HUES64 (cell line): ENCODE data around the gene ADAMTS4.

Experiments used
- H3K27ac ChIP-seq: 2 replicates; pipeline ENCODE4 v1.7.0; 2013; ENCODE audit warnings: low read depth, low read length, inconsistent platforms
- H3K27me3 ChIP-seq: 2 replicates; pipeline ENCODE4 v1.6.1; 2013; ENCODE audit warnings: mild to moderate bottlenecking, low read length; ENCODE audit not compliant: insufficient read depth
- H3K36me3 ChIP-seq: 2 replicates; pipeline ENCODE4 v1.6.1; 2013; ENCODE audit warnings: mild to moderate bottlenecking, low read length; ENCODE audit not compliant: insufficient read depth
- H3K4me1 ChIP-seq: 2 replicates; pipeline ENCODE4 v1.6.1; 2013; ENCODE audit warnings: mild to moderate bottlenecking, low read length, moderate library complexity; ENCODE audit not compliant: insufficient read depth
- H3K4me3 ChIP-seq: 2 replicates; pipeline ENCODE4 v1.5.1; 2013; ENCODE audit warnings: mild to moderate bottlenecking, low read length, moderate library complexity
- H3K9ac ChIP-seq: 2 replicates; pipeline ENCODE4 v1.6.1; 2013; ENCODE audit warnings: mild to moderate bottlenecking, low read depth, low read length
- H3K9me3 ChIP-seq: 2 replicates; pipeline ENCODE4 v1.6.1; 2013; ENCODE audit warnings: low read depth, low read length; ENCODE audit not compliant: insufficient read depth
- WGBS: fragments of 150-250, 120-280 bp; methylation state at CpG from one replicate; pipeline ENCODE4 v1.1.7; 2013; ENCODE audit warnings: missing lambda C conversion rate; 5-methylcytosine and 5-hydroxymethylcytosine counted together

The ADAMTS4 gene

DNA sequence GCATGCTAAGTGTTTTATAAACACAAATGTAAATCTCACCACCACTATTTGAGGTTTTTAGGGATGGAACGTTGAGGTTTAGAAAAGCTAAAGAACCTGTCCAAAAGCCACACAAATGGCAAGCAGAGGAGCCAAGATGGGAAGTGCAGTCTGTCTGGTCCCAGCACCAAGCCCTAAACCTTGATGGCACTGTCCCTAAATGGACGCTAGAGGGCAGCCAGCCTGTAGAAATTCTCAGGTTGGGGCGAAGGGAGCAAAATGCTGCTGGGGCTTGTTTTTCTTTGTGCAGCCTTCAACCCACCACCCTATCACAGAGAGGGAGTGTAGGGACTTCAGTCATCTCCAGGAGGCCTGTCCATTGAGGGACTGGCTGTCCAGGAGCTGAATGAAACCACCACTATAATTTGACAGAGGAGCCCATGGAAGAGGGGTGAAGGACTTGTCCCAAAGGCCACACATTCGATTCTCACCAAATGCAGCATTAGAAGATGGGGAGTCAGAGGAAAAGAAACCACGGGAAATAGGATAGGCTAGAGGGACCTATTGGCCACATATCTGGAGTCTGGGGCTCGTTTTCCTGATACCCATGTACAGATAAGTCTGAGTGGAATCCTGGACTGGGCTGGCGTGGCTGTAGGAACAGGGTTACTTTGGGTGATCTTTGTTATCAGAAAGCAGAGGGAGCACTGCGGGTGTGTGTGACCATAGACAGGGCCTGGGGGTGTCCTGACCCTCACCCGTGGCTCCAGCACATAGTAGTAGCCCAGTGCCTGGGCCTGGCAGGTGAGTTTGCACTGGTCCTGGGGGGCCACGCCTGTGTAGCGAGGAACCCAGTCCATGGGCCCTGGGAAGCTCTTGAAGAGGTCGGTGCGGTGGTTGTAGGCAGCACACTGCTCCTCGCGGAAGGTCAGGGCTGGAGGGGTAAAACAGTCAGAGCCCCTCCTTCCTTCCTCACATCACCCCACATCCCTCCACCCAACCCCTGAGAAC is 6.1 kb downstream of the ADAMTS4 start:
- H3K9me3 ChIP-seq = no peaks in the 10 kb centered on the region
- H3K27ac ChIP-seq = no peak overlapping the region
- peaks cover 29% of the 10 kb centered on the region; the same call in 1 of the 2 replicates for H3K36me3 ChIP-seq
- 76% methylated on average over 14 of the region's 15 CpGs for WGBS
- H3K4me3 ChIP-seq = no peak overlapping the region
- H3K27me3 ChIP-seq = no peaks in the 10 kb centered on the region
- peaks cover 15% of the 10 kb centered on the region for H3K4me1 ChIP-seq
- no peak overlapping the region for H3K9ac ChIP-seq

DNA sequence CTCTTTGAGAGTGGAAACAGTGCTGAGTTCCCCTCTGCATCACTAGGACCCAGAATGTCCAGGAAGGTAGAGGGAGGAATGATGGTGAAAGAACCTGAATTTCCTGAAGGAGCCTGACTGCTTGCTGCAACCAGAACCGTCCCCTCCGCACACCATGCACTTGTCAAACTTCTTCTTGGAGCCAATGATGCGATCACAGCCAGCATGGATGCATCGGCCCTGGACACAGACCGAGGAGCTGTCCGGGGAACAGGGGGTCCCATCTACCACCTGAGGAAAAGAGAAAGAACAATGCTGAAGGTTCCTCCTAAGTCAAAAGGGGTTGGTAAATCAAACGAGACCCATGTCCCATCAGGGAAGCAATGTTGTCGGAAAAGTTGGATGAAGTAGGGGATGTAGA is 6.9 kb downstream of the ADAMTS4 start:
- Histone ChIP-seq H3K9me3 (no peaks in the 10 kb centered on the region), H3K4me3 (no peak overlapping the region), H3K4me1 (peaks cover 8% of the 10 kb centered on the region), H3K9ac (no peak overlapping the region), H3K27ac (no peak overlapping the region), H3K27me3 (no peaks in the 10 kb centered on the region), H3K36me3 (peaks cover 29% of the 10 kb centered on the region; the same call in 1 of the 2 replicates)
- WGBS = 86% methylated on average over 8 of the region's 8 CpGs

DNA sequence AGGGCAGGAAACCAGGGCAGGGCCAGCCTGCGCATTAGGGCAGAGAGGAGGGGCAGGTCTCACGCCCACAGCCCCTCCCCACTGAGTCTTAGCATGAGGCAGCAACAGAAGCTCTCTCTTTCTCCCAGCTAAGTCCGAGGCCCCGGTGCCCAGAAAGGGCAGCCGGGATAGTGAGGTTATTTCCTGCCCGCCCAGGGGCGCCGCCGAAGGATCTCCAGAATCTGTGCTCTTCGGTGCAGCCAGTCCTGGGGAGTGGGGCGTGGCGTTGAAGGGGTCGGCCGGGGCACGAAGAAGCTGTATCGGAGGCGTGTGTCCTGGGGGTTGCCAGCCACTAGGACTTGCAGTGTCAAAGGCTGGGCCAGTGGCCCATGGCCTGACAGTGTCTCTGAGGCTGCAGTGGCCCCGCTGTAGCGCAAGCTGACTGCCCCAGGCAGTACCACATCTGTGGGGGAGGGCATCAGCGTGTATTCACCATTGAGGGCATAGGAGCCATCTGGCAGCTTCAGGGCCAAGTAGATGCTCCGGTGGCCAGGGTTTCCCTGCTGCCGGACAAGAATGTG is 7.8 kb downstream of the ADAMTS4 start:
- no peaks in the 10 kb centered on the region for H3K9me3 ChIP-seq
- H3K4me3 ChIP-seq = no peak overlapping the region
- H3K27me3 ChIP-seq = no peaks in the 10 kb centered on the region
- H3K36me3 ChIP-seq = peaks cover 29% of the 10 kb centered on the region; the same call in 1 of the 2 replicates
- H3K4me1 ChIP-seq = no peaks in the 10 kb centered on the region
- no peak overlapping the region for H3K27ac ChIP-seq
- H3K9ac ChIP-seq = no peak overlapping the region
- 77% methylated on average over 22 of the region's 22 CpGs for WGBS

DNA sequence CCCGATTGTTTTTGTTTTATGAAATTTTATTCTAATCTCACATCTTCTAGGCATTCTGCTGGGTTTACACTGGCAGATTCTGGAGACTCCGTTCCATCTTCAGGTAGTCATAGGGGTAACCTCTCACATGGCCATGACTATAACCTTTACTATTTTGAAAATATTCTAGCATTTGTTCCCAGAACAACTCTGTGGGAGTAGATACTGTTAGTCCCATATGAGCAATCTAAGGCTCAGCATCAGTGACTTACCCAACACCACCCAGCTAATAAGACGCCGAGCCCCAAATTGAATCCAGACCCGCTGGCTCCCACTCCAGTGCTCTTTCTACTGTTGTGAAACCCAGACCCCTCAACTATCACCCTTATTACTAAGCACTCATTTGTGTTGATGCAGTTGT is 9.8 kb downstream of the ADAMTS4 start:
- no peak overlapping the region for H3K9ac ChIP-seq
- H3K9me3 ChIP-seq = no peaks in the 10 kb centered on the region
- H3K36me3 ChIP-seq = peaks cover 17% of the 10 kb centered on the region; the same call in 1 of the 2 replicates
- no peaks in the 10 kb centered on the region for H3K27me3 ChIP-seq
- H3K27ac ChIP-seq = no peak overlapping the region
- 0 out of 2 replicates have a peak, but pooled peaks cover 3% of the 10 kb centered on the region for H3K4me1 ChIP-seq
- no peak overlapping the region for H3K4me3 ChIP-seq
- WGBS = 94% methylated on average over 5 of the region's 5 CpGs

DNA sequence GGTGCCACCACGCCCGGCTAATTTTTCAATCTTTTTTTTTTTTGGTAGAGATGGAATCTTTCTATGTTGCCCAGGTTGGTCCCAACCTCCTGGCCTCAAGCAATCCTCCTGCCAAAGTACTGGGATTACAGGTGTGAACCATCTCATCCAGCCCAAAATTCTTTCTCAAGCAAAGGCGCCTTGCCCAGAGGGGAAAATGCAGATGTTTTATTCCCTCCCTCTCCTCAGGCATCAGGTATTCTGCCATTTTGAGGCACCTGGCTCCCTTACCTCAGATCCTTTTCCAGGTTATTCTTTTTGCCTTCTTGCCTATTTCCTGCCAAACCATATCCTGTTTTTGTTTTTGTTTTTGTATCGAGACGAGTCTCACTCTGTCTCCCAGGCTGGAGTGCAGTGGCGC is 10.5 kb downstream of the ADAMTS4 start:
- Histone ChIP-seq H3K27ac (no peak overlapping the region), H3K36me3 (peaks cover 14% of the 10 kb centered on the region; the same call in 1 of the 2 replicates), H3K4me1 (0 out of 2 replicates have a peak, but pooled peaks cover 3% of the 10 kb centered on the region), H3K27me3 (no peaks in the 10 kb centered on the region), H3K9ac (no peak overlapping the region), H3K4me3 (no peak overlapping the region), H3K9me3 (no peaks in the 10 kb centered on the region)
- 96% methylated on average over 6 of the region's 6 CpGs for WGBS

DNA sequence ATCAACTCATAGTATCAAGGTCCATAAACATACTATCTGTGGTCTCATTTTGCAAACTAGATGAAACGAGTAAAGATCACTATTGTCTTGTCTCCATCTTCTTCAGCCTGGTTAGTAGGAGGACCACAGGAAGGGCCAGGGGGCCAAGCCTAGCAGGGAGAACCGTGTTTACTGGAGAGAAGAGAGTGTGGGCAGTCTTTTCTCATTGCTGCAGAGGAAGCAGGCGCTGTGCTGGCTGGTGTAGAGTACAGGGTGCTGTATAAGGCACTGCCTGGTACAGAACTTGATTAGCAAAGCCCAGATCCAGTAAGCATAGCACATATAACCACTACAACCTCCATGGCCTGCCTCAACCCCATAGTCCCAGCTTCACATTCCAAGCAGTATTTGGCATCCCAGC is 11.5 kb downstream of the ADAMTS4 start:
- Histone ChIP-seq H3K4me3 (no peak overlapping the region), H3K9ac (no peak overlapping the region), H3K9me3 (no peaks in the 10 kb centered on the region), H3K4me1 (0 out of 2 replicates have a peak, but pooled peaks cover 3% of the 10 kb centered on the region), H3K36me3 (peaks cover 13% of the 10 kb centered on the region; the same call in 1 of the 2 replicates), H3K27ac (no peak overlapping the region), H3K27me3 (no peaks in the 10 kb centered on the region)
- WGBS = 84% methylated on average over 3 of the region's 3 CpGs

DNA sequence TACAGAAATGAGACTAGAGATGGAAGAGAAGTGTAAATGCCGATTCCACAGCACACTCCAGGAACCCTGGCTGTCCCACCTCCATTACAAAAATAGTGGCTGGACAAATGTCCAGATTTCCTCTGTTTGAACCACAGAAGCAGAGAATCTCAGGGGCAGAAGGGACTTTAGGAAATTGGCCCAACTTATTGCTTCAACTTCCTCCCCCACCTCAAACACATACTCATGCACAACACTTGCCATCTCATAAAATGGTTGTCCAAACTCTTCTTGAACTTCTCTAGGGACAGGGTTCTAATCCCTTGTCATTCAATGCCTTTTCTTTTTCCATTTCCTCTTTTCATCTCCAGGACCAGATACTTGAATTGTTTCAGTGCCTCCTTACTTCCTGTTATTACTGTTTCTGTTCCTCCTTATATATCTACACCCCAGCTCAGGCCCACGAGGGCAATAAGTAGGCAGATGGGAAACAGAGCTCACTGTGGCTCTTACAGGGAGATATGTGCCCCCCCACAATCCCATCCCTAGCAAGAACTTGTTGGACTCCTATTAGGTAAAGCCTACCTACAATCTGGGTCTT is 13.0 kb downstream of the ADAMTS4 start:
- Histone ChIP-seq H3K4me1 (0 out of 2 replicates have a peak, but pooled peaks cover 3% of the 10 kb centered on the region), H3K9ac (no peak overlapping the region)

DNA sequence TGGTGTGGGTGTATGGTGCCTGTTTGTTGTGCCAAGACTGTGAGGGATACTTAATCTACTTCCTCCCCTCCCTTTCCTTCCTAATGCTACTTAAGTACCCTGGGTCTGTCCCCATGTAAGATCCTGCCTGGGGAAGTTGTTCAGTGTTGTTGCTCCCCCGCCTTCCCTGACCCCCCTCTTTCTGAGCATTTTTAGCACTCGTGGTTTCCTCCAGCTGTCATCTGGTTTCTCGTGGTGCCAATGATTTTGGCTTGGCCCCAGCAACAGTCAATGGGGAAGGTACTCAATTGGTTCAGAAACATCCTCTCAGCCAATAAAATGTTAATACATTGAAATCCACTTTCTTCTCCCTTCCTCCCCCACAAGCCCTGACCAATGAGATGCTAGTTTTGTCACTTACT is 13.6 kb downstream of the ADAMTS4 start:
- Histone ChIP-seq H3K27ac (no peak overlapping the region), H3K36me3 (no peaks in the 10 kb centered on the region), H3K9ac (no peak overlapping the region), H3K4me1 (0 out of 2 replicates have a peak, but pooled peaks cover 3% of the 10 kb centered on the region), H3K9me3 (no peaks in the 10 kb centered on the region), H3K27me3 (no peaks in the 10 kb centered on the region), H3K4me3 (no peak overlapping the region)
- 55% methylated on average over 3 of the region's 3 CpGs for WGBS

More for the DNA sequence above, 13.0 kb downstream of the ADAMTS4 start:
- H3K27me3 ChIP-seq = no peaks in the 10 kb centered on the region
- no peak overlapping the region for H3K27ac ChIP-seq
- H3K4me3 ChIP-seq = no peak overlapping the region
- WGBS = 94% methylated on average over 2 of the region's 2 CpGs
- no peaks in the 10 kb centered on the region for H3K36me3 ChIP-seq
- H3K9me3 ChIP-seq = no peaks in the 10 kb centered on the region

DNA sequence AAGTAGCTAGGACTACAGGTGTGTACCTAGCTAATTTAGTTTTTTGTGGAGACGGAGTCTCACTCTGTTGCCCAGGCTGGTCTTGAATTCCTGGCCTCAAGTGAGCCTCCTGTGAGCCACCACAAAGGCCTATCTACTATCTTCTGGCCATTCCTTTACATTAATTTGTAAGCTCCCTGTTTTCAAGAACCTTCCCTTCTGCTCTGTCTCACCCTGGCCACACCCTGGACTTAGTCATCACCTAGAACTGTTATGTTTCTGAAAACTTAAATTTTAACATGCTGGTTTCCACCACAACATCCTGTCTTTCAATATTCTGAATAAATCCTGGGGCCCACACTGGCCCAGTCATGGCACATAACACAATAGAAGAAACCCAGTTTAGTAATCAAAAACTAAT is 16.6 kb downstream of the ADAMTS4 start:
- no peaks in the 10 kb centered on the region for H3K27me3 ChIP-seq
- H3K4me3 ChIP-seq = no peak overlapping the region
- H3K9ac ChIP-seq = no peak overlapping the region
- H3K4me1 ChIP-seq = peaks cover 11% of the 10 kb centered on the region; the same call in 1 of the 2 replicates
- H3K27ac ChIP-seq = no peak overlapping the region
- WGBS = 88% methylated on average over 1 of the region's 1 CpG
- no peaks in the 10 kb centered on the region for H3K36me3 ChIP-seq
- H3K9me3 ChIP-seq = no peaks in the 10 kb centered on the region

DNA sequence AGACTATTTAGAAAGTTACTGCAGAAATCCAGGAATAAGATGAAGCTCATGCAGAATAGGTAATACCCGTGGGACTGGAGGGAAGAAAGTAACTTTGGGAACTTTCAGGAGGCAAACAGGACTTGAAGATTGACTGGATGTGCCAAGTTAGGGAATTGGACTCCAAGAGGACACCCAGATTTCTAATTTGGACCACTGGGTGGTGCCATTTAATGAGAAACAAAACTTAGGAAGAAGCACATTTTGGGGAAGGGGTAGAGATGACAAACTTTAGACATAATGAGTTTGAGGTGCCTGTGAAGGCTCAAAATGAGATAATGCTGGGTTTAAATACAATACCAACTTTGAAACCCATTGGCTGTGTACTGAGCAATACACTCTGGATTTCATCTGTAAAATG is 18.2 kb downstream of the ADAMTS4 start:
- Histone ChIP-seq H3K9ac (no peak overlapping the region), H3K9me3 (no peaks in the 10 kb centered on the region), H3K27me3 (no peaks in the 10 kb centered on the region), H3K36me3 (0 out of 2 replicates have a peak, but pooled peaks cover under 1% of the 10 kb centered on the region), H3K4me1 (peaks cover 11% of the 10 kb centered on the region; the same call in 1 of the 2 replicates), H3K27ac (no peak overlapping the region), H3K4me3 (no peak overlapping the region)
- WGBS = 69% methylated on average over 1 of the region's 1 CpG

DNA sequence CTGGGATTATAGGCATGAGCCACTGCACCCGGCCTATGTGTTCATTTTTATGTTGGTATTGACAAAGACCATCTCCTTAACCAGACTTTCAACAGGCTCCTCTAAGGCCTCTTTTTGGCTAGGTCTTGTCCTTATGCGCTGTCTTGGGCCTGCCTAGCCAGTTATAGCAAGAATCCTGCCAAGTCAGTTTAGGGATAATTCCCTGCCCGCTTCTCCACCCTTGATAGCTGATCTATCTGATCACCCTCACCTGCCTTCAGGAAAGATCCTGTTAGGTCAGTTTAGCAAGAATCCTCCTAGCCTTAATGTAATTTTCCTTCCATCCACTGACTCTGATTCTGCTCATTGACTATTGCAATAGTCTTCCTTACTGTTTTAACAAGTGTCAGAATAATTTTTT is 19.2 kb downstream of the ADAMTS4 start:
- Histone ChIP-seq H3K27ac (no peak overlapping the region), H3K27me3 (no peaks in the 10 kb centered on the region), H3K9ac (no peak overlapping the region), H3K36me3 (peaks cover 10% of the 10 kb centered on the region), H3K4me1 (peaks cover 8% of the 10 kb centered on the region; the same call in 1 of the 2 replicates), H3K9me3 (no peaks in the 10 kb centered on the region), H3K4me3 (no peak overlapping the region)
- 92% methylated on average over 3 of the region's 3 CpGs for WGBS
